GM12801 (cell line): ENCODE data around the gene GMDS.

Experiments used
- TF ChIP-seq, protein P1 (sequence below): IDR thresholded peaks from one replicate; pipeline ENCODE4 v1.5.1; 2011; ENCODE audit warnings: control low read depth; ENCODE audit not compliant: insufficient read length; ENCODE audit errors: extremely low read depth

GMDS gene

GRCh38 chr6:2226775-2227174, 18.6 kb downstream of the GMDS start:
- TF ChIP-seq, protein P1, sequence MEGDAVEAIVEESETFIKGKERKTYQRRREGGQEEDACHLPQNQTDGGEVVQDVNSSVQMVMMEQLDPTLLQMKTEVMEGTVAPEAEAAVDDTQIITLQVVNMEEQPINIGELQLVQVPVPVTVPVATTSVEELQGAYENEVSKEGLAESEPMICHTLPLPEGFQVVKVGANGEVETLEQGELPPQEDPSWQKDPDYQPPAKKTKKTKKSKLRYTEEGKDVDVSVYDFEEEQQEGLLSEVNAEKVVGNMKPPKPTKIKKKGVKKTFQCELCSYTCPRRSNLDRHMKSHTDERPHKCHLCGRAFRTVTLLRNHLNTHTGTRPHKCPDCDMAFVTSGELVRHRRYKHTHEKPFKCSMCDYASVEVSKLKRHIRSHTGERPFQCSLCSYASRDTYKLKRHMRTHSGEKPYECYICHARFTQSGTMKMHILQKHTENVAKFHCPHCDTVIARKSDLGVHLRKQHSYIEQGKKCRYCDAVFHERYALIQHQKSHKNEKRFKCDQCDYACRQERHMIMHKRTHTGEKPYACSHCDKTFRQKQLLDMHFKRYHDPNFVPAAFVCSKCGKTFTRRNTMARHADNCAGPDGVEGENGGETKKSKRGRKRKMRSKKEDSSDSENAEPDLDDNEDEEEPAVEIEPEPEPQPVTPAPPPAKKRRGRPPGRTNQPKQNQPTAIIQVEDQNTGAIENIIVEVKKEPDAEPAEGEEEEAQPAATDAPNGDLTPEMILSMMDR: no peak

GRCh38 chr6:2225422-2226392, 19.7 kb downstream of the GMDS start:
- TF ChIP-seq, protein P1: no peak

GRCh38 chr6:2224847-2225382, 20.5 kb downstream of the GMDS start:
- TF ChIP-seq, protein P1: no peak

- TF ChIP-seq, protein P1: no peak
Observed at GRCh38 chr6:2222275-2222842, 23.0 kb downstream of the GMDS start.

GRCh38 chr6:2221726-2222274, 23.6 kb downstream of the GMDS start:
- TF ChIP-seq, protein P1: no peak

DNA sequence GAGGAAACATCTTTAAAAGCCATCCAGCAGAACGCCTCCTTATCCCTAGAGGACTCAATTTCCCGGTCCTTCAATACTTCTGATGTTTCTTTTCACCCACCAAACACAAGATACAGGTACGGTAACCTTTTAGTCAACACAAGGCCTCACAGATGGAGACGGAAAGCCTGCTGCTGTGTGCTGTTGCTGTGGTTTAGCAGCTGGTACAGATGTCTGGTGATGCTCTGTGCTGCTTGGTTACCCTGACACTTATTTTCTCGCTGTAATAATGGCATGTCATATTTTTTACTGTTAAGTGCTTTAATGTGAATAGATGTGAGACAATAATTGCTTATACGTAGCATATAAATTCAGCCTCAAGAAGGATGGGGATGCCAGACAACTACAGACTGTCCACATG, 25.3 kb downstream of the GMDS start:
- TF ChIP-seq, protein P1: no peak

- TF ChIP-seq, protein P1: no peak
Observed at GRCh38 chr6:2218866-2219265, 26.5 kb downstream of the GMDS start.
